ENCODE data around the gene ST6GALNAC5. TPM values are rescaled to one million over a fixed set of nuclear protein-coding genes. Genes with fewer than 3 reads are reported as not detected.

ST6GALNAC5 gene
- total RNA-seq, 4 donors from 2014 or later: 0.44 to 3.2 (median 0.65) TPM; not detected in 1

- TF ChIP-seq CTCF (IDR thresholded peaks at IDR 0.05): no peak
- DNase-seq (ENCODE audit: low spot score): no peak
- no peak for ATAC-seq (ENCODE audit: low FRiP score)
Measured at GRCh38 chr1:76929136-76929535, 61.9 kb downstream of the ST6GALNAC5 start.

GRCh38 chr1:76933847-76934815, 66.9 kb downstream of the ST6GALNAC5 start:
- no peak for TF ChIP-seq CTCF (IDR thresholded peaks at IDR 0.05)
- DNase-seq (ENCODE audit: low spot score) (no peak), ATAC-seq (ENCODE audit: low FRiP score) (no peak)

- no peak for TF ChIP-seq CTCF (IDR thresholded peaks at IDR 0.05)
- ATAC-seq (ENCODE audit: low FRiP score): no peak
- no peak for DNase-seq (ENCODE audit: low spot score)
Measured at GRCh38 chr1:76938304-76938703, 71.0 kb downstream of the ST6GALNAC5 start.

GRCh38 chr1:76939050-76939816, 72.0 kb downstream of the ST6GALNAC5 start:
- no peak for ATAC-seq (ENCODE audit: low FRiP score)
- no peak for TF ChIP-seq CTCF (IDR thresholded peaks at IDR 0.05)
- DNase-seq (ENCODE audit: low spot score): no peak

GRCh38 chr1:76939817-76940216, 72.5 kb downstream of the ST6GALNAC5 start:
- ATAC-seq (ENCODE audit: low FRiP score): no peak
- TF ChIP-seq CTCF (IDR thresholded peaks at IDR 0.05): no peak
- no peak for DNase-seq (ENCODE audit: low spot score)

GRCh38 chr1:76940571-76941335, 73.5 kb downstream of the ST6GALNAC5 start:
- TF ChIP-seq CTCF (IDR thresholded peaks at IDR 0.05): no peak
- no peak for ATAC-seq (ENCODE audit: low FRiP score)

More at GRCh38 chr1:76940571-76941335, 73.5 kb downstream of the ST6GALNAC5 start:
- DNase-seq (ENCODE audit: low spot score): no peak
